ENCODE data around the gene SMAP1.

Gene SMAP1

DNA sequence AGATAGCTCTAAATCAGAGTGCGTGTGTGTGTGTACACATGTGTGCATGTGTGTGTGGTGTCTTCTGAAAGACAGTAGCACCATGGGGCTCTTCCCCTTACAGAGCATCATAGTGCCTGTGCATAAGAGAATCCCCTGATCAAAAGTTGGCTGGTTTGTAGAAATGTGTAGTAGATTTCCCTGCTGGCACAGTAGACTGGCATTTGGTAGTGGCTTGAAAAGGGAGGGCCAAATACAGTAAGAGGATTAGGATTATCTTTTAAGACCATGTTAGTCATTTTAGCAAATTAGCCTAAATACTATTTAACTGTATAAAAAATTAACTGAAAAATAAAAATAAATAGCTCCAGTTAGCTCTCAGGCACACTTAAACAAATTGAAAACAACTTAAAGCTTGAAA, 176.6 kb downstream of the SMAP1 start:
- no peak for DNase-seq

- DNase-seq, result no peak
Observed at GRCh38 chr6:70846207-70846835, 178.6 kb downstream of the SMAP1 start.

DNA sequence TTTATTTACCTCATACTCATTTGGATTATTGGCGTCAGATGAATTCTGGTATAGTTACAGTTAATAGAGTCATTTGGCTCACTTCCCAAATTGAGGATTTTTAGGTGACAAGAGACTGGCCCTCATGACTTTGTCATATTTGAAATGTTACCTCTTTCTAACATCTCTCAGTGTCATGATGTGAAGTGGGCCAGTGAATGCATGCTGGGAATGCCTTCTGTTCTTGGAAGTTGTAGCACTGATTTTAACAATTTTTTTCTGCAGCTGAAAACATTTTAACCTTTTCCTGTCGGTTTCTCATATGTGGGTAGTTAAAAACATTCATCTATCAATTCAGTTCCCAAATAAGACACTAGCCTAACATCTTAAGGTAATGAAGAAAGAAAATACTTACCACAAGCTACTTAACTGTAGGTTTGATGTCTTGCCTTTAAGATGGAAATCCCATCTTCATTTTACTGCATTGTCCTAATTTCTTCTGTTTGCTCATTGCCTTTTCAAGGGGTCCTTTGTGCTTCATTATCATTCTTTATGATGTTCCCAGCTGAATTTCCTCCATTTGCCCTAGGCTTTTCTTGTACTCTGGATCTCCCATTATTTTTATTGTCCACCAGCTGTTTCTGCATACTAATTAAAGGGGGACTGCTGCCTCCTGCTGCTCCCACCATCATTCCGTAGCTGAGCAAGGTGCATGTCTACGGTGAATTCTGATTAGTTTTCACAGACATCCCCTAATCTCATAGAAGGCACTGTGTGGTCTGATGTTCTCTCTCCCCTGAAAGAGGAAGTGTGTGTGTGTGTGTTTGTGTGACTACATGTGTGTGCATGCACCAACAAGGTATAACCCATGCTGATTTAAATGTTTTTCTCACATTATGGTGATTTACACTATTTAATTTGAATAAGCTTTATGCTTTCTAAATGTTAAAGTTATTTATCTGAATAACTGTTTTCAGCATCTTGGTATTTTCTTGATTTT, 179.7 kb downstream of the SMAP1 start:
- DNase-seq, result no peak

- DNase-seq, result no peak
Observed at GRCh38 chr6:70849348-70850069, 181.8 kb downstream of the SMAP1 start.

GRCh38 chr6:70852667-70853246, 185.1 kb downstream of the SMAP1 start:
- no peak for DNase-seq

- DNase-seq, result no peak
Observed at GRCh38 chr6:70857387-70858077, 189.8 kb downstream of the SMAP1 start.

DNA sequence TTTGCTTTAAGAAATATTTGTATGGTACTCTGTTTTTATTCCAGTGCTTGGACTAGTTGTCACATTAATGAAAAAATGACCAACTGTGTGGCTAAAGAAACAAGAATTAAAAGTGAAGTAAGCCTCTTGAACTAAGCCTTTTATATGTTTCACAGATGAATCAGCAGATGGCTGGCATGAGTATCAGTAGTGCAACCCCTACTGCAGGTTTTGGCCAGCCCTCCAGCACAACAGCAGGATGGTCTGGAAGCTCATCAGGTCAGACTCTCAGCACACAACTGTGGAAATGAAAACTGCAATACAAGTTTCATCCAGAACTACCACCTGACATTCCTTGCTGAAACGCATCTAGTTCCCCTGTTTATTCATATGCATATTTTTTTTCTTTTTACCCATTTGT, 192.4 kb downstream of the SMAP1 start:
- DNase-seq, result no peak

- no peak for DNase-seq
Observed at GRCh38 chr6:70860920-70861319, 193.2 kb downstream of the SMAP1 start.

GRCh38 chr6:70863343-70863742, 195.7 kb downstream of the SMAP1 start:
- no peak for DNase-seq

GRCh38 chr6:70864401-70864800, 196.7 kb downstream of the SMAP1 start:
- DNase-seq, result no peak

DNA sequence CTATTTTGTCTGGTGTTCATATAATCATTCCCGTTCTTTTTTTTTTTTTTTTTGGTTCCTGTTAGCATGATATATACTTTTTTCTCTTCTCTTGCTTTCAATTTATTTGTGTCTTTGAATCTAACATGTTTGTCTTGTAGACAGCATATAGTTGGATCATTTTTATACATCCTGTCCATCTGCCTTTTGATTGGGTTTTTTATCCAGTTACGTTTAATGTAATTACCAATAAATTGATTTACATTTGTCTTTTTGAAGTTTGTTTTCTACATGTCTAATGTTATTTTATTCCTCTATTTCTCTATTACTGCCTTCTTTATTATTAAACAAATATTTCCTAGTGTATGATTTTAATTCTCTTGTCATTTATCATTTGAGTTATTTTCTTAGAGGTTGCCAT, 204.8 kb downstream of the SMAP1 start:
- no peak for DNase-seq

DNA sequence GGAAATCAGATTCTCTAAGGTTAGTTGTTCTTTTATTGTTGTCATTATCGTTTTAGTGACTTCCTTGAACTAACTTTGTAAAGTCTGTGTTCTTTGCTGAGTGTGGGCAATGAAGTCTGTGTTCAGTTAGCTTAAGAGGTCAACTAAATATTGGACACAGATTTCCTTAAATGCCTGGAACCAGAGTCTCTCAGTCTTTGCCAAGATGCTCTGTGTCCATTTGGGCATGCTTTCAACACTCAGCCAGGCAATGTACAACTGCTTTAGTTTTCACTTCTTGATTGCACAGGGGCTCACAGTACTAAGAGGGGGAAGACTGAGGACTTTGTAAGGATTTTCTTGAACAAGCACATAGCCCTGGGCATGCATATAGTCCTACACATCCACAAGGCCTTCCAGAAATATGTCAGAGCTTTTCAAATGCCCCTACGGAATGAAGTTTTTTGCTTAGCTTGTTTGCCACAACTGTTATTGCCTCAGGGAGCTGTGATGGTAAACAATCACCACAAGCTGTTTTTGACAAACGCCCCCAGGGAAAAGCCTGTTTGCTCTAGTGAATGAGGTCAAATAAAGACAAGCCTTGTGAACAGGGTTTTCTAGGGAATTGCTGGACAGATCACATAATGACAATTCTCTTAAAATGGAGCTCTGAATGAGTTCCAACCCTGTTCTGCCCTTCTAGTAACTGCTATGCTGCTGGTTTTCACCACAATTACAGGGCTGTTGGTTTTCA, 206.7 kb downstream of the SMAP1 start:
- DNase-seq, result no peak

DNA sequence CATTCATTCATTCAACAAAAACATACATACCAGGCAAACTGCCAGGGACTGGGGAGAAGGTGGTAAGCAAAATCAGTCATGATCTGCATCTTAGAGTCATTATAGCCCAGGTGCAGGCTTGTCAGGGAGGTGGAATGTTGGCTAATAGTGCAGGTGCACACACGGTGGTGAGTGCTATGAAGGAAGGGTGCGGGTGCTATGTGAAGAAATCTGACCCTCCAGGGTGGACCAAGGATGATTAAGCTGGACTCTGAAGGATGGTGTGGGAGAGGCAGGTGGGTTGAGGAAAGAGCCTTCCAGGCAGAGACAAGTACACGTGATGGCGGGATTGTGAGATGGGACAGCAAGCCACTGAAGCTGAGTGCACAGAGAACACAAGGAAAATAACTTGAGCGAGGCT, 211.8 kb downstream of the SMAP1 start:
- DNase-seq, result no peak

- peak; percentile 53 for DNase-seq
Observed at GRCh38 chr6:70884074-70884983, 216.6 kb downstream of the SMAP1 start.

DNA sequence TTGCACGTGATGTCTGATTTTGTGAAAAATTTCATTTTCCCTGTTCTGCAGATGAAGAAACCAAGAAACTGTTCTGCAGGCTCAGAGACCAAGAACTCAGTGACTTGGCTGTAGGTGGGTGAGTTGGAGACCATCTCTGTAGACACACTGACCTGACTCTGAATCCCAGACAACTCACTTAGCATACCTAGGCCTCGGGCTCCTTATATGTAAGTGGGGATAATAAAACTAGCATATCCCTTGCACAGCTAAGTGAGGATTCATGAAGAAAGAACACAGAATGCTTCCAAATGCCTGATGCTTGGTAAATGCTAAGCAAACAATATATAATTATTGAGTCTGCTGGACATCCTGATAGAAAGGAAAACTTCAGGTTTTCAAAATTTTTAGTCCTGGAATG, 218.4 kb downstream of the SMAP1 start:
- no peak for DNase-seq

DNA sequence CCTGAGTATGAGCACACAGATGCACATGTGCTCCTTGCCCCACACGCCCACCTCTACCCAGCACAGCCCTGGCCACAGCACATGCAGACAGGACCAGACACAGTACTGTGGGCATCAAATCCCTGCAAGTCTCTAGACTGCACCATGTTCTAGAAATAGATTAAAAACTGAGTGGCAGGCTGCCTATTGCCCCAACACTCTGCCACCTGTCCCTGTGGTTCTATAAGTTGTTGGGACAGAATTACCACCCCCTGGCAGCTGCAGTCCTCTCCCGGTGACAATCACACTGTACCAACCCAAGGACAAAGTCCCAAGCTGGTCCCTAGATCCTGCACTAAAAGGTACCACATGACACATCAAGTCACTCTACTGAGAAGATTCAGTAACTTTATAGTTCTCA, 219.0 kb downstream of the SMAP1 start:
- no peak for DNase-seq

- no peak for DNase-seq
Observed at GRCh38 chr6:70889270-70889669, 221.6 kb downstream of the SMAP1 start.

DNA sequence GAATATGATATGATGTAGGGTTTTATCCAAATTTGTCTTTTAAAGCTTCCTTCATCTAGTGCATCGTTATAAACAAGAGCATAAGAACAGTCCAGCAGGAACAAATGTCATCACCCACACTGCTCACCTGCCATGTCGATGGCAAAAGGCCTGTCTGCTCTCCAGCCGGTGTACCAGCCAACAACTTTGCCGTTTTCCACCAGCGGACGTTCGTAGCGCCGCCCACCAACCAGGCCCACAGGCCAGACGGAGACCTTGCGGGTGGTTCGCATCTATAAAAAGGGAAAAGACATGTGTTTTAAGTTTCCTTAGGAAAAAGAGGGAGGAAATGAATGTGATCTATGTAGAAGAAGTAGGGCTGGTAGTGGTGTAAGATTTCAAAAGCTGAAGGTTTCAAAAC, 226.3 kb downstream of the SMAP1 start:
- DNase-seq, result no peak

GRCh38 chr6:70900047-70900446, 232.4 kb downstream of the SMAP1 start:
- no peak for DNase-seq

DNA sequence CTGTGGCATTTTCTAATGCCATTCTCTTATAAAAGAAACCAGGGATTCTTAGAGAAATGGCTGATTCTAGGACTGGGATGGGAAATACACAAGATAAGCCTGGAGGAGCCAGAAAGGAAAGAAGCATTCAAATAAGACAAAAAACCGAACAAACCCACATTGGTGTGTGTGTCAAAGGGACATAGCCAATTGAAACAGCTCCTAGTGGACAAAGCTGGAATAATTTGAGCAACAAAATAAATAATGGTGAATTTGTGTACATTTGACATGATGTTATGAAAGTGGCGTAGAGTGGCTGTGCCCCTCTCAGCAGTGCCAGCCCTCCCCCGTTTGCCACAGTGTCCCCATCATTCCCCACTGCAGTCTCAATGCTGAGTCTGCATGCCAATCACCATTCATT, 233.6 kb downstream of the SMAP1 start:
- DNase-seq, result no peak

All from left hindlimb (tissue), 1 donor.